SKM-1 (cell line): ENCODE data around the gene C3orf18.

Experiments
- DNase-seq: peaks from one replicate; lab custom pipeline; 2025; ENCODE audit not compliant: unreplicated experiment; lab: John Stamatoyannopoulos, UW

The C3orf18 gene

DNA sequence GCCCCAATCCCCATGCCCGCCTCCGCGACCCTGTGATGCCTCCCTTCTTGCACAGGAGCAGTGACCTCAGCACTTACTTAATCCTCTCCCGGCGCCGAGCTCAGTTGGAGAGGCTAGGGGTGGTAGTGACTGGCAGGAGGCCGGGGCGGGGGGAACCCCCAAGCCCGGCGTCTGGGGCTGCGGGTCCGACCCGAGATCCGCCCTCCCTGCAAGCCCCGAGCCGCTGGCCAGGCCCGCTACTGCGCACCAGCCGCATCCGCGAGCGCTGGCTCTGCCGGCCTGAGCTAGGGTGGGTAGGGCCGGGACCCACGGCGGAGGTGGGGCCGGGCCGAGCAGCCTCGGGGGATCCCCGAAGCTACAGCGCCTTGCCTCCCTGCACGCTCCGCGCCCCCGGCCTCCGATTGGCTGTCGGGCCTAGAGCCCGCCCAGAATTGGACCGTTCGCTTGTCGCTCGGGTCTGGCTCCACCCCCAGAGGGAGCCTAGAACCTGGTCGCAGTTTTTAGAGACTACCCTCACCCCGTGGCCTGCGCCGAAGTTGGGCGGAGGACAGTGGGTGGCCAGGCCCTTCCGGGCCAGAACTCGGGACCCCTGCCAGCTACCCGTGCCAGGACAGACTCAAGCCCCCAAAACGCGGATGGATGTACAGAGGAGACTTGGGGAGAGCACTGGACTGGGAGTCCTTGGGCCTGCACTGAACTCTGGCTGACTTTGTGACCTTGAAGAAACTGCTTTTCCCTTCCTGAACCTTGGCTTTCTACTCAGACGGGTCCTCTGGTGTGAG lies at the start of gene C3orf18:
TSS of gene C3orf18 (minus strand) at position 362 of the 782 bp plus-strand sequence. CDS start 2,048 bp downstream, outside the sequence.
- peak; percentile 76 for DNase-seq

DNA sequence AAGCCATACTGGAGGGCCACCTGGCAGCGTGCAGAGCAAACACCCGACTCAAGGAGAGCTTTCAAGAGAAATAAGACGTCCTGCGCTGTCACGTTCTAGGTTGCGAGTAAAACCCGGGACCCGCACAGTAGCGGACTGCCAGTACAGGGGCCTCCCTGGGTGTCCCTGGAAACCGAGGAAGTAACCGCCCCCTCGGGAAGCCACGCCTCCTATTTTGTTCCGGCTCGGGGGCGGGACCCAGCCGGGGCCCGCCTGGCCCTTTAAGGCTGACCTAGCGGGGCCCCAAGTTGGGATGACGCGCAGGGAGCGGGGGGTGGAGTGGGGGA lies 49.2 kb upstream of the C3orf18 start:
- peak; percentile 83 for DNase-seq

DNA sequence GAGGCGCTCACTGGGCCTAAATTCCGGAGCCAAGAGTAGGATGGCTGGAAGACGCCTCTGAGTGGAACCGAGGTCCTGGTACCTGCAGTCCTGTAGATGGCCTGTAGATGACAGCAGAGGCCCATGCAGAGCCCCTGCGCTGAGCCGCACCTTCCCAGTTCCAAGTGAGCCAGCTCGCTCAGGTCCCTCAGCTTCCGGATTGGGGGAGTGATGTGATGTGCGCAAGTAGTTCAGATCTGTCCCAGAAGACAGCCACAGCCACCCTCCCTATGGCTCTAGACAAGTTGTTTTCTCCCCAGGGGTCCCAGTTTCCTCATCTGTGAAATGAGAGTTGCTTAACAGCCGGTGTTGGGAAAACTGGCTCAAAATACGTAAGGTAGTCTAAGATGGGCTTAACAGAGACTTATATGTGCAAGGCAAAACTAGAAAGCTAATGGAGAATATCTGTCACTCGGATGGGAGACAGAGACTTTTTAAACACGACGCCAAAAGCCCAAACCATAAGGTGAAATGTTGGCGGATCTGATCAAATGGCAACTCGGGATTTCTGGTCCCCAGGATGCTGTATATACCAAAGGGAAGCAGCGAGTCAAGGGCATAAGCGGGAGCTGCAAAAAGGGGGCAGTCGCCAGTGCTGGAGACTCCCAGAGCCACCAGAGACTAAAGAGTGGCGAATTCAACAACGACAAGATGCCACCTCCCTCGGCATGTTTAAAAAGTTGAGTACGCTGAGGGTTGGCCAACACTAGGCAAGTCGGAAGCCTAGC lies 48.6 kb upstream of the C3orf18 start:
- DNase-seq: peak; percentile 80

- no peak for DNase-seq
Observed at GRCh38 chr3:50615190-50615589, 47.6 kb upstream of the C3orf18 start.

DNA sequence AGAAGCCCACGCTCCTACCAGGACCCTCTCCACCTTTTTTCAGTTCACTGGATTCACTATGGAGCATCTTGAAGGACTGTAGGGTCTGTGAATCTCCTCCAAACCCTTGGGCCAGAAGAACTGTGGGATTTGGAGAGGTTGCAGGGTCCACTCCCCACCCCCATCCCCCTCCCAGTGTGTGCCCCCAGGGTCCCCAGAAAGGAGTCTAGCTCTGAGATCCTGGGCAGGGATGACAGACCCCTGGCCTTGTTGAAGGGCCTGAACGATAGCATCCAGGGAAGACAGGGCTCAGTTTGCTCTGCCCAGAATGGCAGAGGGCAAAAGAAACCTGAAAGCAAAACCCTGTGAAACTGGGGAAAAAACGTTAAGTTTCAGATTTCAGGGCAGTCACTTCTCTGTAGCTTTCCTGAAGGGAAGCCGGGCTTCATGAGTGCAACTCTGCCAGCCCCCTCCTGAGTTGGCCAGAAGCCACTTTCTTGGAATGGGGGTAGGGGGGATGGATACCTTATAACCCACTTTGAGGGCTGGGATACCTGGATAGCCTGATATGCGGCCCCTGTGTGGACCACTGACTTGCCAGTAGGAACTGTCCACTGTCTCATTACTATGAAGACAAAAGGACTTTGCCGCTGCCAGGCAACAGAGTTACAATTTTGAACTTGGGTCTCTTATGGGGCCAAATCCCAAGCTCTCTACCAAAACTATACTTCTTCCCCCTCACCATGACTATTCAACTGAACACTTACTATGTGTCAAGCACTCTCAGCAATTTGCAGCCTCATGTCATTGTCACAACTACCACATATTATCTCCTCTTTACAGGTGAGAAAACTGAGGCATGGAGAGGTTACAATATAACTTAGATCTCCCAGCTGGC lies 45.7 kb upstream of the C3orf18 start:
- DNase-seq: no peak

GRCh38 chr3:50612234-50612882 lies 44.8 kb upstream of the C3orf18 start:
- no peak for DNase-seq

- peak; percentile 93 for DNase-seq
Observed at GRCh38 chr3:50611464-50612233, 44.1 kb upstream of the C3orf18 start, which contains the start of gene CISH. TSS of gene CISH (minus strand) at chr3:50611774. CDS start at chr3:50611650, 124 bp downstream.

- no peak for DNase-seq
Observed at GRCh38 chr3:50610992-50611463, 43.5 kb upstream of the C3orf18 start.

GRCh38 chr3:50610181-50610971 lies 42.8 kb upstream of the C3orf18 start:
- DNase-seq: no peak

- DNase-seq: no peak
Observed at GRCh38 chr3:50609763-50610085, 42.2 kb upstream of the C3orf18 start.

DNA sequence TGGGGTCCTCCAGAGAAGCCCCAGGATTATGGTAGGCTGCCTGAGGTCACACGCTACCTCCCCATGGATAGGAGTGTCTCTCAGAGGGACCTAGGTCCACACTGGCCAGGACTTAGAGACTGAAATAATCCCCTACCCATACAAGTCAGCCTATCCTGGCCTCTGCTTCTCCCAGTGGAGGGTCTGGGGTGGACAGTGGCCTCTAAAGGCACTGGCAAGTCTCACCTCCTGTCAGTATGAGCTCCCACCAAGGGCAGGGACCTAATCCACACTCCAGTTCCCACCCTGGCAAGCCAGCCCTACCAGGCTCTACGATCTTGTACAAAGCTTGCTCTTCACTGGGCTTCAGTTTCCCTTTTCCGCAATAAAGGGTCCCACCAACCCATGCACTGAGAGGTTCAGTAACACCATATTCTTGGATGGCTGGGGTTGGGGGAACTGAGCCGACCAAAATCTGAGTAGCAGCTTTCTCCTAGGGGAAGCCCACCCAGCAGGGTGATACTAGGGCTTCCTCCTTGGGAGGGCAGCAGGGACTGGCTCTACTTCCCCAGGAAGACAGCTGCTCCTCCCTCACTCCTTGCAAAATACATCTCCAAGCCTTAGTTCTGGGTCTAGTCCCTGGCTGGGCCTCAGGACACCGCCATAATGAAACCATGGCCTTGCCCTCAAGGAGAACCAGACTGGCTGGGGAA lies 41.7 kb upstream of the C3orf18 start:
- no peak for DNase-seq

- DNase-seq: no peak
Observed at GRCh38 chr3:50608278-50608677, 40.7 kb upstream of the C3orf18 start.

DNA sequence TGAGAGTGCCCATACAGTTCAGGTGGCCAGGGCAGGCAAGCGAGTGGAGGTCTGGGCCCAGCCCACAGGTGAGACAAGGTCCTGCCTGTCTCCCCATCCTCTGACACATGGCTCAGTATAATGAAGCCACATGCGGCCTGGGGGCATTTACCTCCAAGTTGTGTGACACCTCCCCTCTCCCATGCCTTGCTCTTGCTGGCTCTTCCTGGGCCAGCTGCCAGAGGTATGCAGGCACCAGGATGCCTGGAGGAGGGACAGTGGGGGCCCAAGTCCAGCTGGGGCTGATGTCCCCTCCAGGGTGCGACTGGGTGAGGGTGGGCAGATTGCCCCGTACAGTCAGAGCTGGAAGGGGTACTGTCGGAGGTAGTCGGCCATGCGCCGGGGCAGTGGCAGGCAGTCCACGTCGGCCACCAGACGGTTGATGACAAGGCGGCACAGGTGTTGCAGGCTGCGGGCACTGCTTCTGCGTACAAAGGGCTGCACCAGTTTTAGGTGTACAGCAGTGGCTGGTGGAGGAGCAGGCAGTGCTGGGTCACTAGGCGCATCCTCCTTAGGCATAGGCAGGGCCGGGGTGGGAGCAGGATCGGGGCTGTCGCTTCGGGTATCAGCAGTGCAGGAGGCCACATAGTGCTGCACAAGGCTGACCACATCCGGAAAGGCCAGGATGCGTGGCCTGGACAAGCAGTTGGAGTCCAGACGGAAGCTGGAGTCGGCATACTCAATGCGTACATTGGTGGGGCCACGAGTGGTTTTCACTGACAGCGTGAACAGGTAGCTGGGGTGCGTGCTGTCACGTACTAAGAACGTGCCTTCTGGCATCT lies 39.9 kb upstream of the C3orf18 start:
- DNase-seq: no peak

- DNase-seq: no peak
Observed at GRCh38 chr3:50606596-50606995, 39.0 kb upstream of the C3orf18 start.

DNA sequence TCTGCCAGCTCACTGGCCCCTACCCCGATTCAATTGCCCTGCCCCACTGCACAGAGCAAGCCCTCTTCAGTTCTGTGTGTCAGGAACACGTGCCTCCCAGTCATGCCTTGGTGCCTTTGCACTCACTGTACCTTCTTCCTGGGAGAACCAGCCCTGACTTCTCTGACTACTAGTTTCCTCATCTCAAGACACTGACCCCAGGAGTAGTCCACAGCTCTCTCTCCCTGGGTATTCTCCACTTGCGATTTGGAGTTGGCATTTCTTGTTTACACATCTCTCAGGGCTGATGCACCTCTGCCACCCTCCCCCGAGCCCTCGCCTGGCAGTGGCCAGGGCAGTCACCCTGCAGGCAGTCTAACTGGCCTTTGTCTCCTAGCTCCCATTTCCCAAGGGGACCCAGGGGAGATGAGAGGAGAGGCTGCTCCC lies 38.4 kb upstream of the C3orf18 start:
- no peak for DNase-seq

GRCh38 chr3:50604628-50605588 lies 37.4 kb upstream of the C3orf18 start:
- peak; percentile 9 for DNase-seq
